ENCODE data around the gene URAD.

Gene URAD

GRCh38 chr13:27997904-27998522 lies 9.5 kb upstream of the URAD start:
- Histone ChIP-seq H3K4me1 (ENCODE audit: insufficient read depth, low read length, poor library complexity, severe bottlenecking) (no peaks in the 10 kb centered on the region), H2AFZ (ENCODE audit: low read length) (peak overlapping the region; percentile 64), H3K9ac (ENCODE audit: low read depth, low read length, poor library complexity, severe bottlenecking) (no peak overlapping the region), H3K9me2 (replicated peaks; ENCODE audit: low read depth, low read length) (no peaks in the 10 kb centered on the region), H3K27me3 (ENCODE audit: insufficient read depth, low read length, poor library complexity, severe bottlenecking) (no peaks in the 10 kb centered on the region), H3K4me3 (ENCODE audit: low read length, poor library complexity, severe bottlenecking) (no peak overlapping the region), H3K4me2 (ENCODE audit: low read depth, low read length, poor library complexity, severe bottlenecking) (no peak overlapping the region), H3K9me3 (ENCODE audit: insufficient read depth, low read depth, low read length) (no peaks in the 10 kb centered on the region), H3F3A (ENCODE audit: low read depth) (no peaks in the 10 kb centered on the region; the same call in 1 of the 2 replicates), H3K36me3 (ENCODE audit: insufficient read depth, low read length) (no peaks in the 10 kb centered on the region), H3K79me2 (ENCODE audit: insufficient read depth, low read length) (no peaks in the 10 kb centered on the region), H4K20me1 (ENCODE audit: insufficient read depth, low read length, poor library complexity, severe bottlenecking) (no peaks in the 10 kb centered on the region)
- TF ChIP-seq EZH2phosphoT487 (IDR thresholded peaks at IDR 0.05; ENCODE audit: borderline replicate concordance) (no peak), CTCF (conservative IDR thresholded peaks at IDR 0.05; ENCODE audit: low read length) (peak; percentile 75)

GRCh38 chr13:27991881-27992280 lies 3.4 kb upstream of the URAD start:
- Histone ChIP-seq H3K4me2 (ENCODE audit: low read depth, low read length, poor library complexity, severe bottlenecking) (no peak overlapping the region), H3K9ac (ENCODE audit: low read depth, low read length, poor library complexity, severe bottlenecking) (no peak overlapping the region), H2AFZ (ENCODE audit: low read length) (no peak overlapping the region), H3K36me3 (ENCODE audit: insufficient read depth, low read length) (no peaks in the 10 kb centered on the region), H3K9me2 (replicated peaks; ENCODE audit: low read depth, low read length) (no peaks in the 10 kb centered on the region), H3K9me3 (ENCODE audit: insufficient read depth, low read depth, low read length) (no peaks in the 10 kb centered on the region), H3K4me1 (ENCODE audit: insufficient read depth, low read length, poor library complexity, severe bottlenecking) (no peaks in the 10 kb centered on the region), H3K4me3 (ENCODE audit: low read length, poor library complexity, severe bottlenecking) (no peak overlapping the region), H3K27me3 (ENCODE audit: insufficient read depth, low read length, poor library complexity, severe bottlenecking) (no peaks in the 10 kb centered on the region), H3F3A (ENCODE audit: low read depth) (no peaks in the 10 kb centered on the region), H3K79me2 (ENCODE audit: insufficient read depth, low read length) (no peaks in the 10 kb centered on the region), H4K20me1 (ENCODE audit: insufficient read depth, low read length, poor library complexity, severe bottlenecking) (no peaks in the 10 kb centered on the region)
- TF ChIP-seq CTCF (conservative IDR thresholded peaks at IDR 0.05; ENCODE audit: low read length) (no peak), EZH2phosphoT487 (IDR thresholded peaks at IDR 0.05; ENCODE audit: borderline replicate concordance) (no peak)

- H3K4me3 ChIP-seq (ENCODE audit: low read length, poor library complexity, severe bottlenecking), result no peak overlapping the region
- no peaks in the 10 kb centered on the region for H4K20me1 ChIP-seq (ENCODE audit: insufficient read depth, low read length, poor library complexity, severe bottlenecking)
- H3K9me2 ChIP-seq (replicated peaks; ENCODE audit: low read depth, low read length), result no peaks in the 10 kb centered on the region
- no peaks in the 10 kb centered on the region for H3K79me2 ChIP-seq (ENCODE audit: insufficient read depth, low read length)
- H3K9me3 ChIP-seq (ENCODE audit: insufficient read depth, low read depth, low read length), result no peaks in the 10 kb centered on the region
- no peaks in the 10 kb centered on the region for H3F3A ChIP-seq (ENCODE audit: low read depth)
- H3K9ac ChIP-seq (ENCODE audit: low read depth, low read length, poor library complexity, severe bottlenecking), result no peak overlapping the region
- no peaks in the 10 kb centered on the region for H3K36me3 ChIP-seq (ENCODE audit: insufficient read depth, low read length)
- H3K27me3 ChIP-seq (ENCODE audit: insufficient read depth, low read length, poor library complexity, severe bottlenecking), result no peaks in the 10 kb centered on the region
- H3K4me2 ChIP-seq (ENCODE audit: low read depth, low read length, poor library complexity, severe bottlenecking), result no peak overlapping the region
- H3K4me1 ChIP-seq (ENCODE audit: insufficient read depth, low read length, poor library complexity, severe bottlenecking), result no peaks in the 10 kb centered on the region
- TF ChIP-seq EZH2phosphoT487 (IDR thresholded peaks at IDR 0.05; ENCODE audit: borderline replicate concordance) (no peak), CTCF (conservative IDR thresholded peaks at IDR 0.05; ENCODE audit: low read length) (no peak)
- no peak overlapping the region for H2AFZ ChIP-seq (ENCODE audit: low read length)
Observed at GRCh38 chr13:27985600-27985999, 2.9 kb downstream of the URAD start.

Measured in Loucy (cell line).